Osteoblast (primary cell): ENCODE data around the gene DPPA5. TPM values are rescaled to one million over a fixed set of nuclear protein-coding genes. Genes with fewer than 3 reads are reported as not detected.
"Not testable (repeated sequence)": the region's sequence is repeated elsewhere in the genome, so short reads cannot be mapped to it uniquely, and the experiment has no call there.

ENCODE experiments used
- DNase-seq: peaks from one replicate; pipeline ENCODE4 v3.0.0; 2011; ENCODE audit warnings: low spot score, mixed read lengths; ENCODE audit not compliant: insufficient read length; ENCODE audit errors: missing footprints
- H2AFZ ChIP-seq: 2 replicates; pipeline ENCODE4 v1.6.0; 2011; ENCODE audit warnings: mild to moderate bottlenecking, low read length
- H3K27ac ChIP-seq: 2 replicates; pipeline ENCODE4 v1.5.1; 2011; ENCODE audit warnings: mild to moderate bottlenecking, low read depth, low read length, moderate library complexity
- H3K27me3 ChIP-seq: 2 replicates; pipeline ENCODE4 v1.6.0; 2012; ENCODE audit warnings: mild to moderate bottlenecking, control low read depth, inconsistent platforms, low read length, moderate library complexity; ENCODE audit not compliant: insufficient read depth
- H3K36me3 ChIP-seq: 2 replicates; pipeline ENCODE4 v1.5.1; 2011; ENCODE audit warnings: mild to moderate bottlenecking, low read length, control low read depth, moderate library complexity; ENCODE audit not compliant: insufficient read depth
- H3K4me1 ChIP-seq: 2 replicates; pipeline ENCODE4 v1.5.1; 2011; ENCODE audit warnings: mild to moderate bottlenecking, low read length, control low read depth, moderate library complexity; ENCODE audit not compliant: insufficient read depth
- H3K4me2 ChIP-seq: 2 replicates; pipeline ENCODE4 v1.6.0; 2011; ENCODE audit warnings: mild to moderate bottlenecking, low read length; ENCODE audit not compliant: insufficient read depth
- H3K4me3 ChIP-seq: fragments of 200-600 bp; sonication (generic); 3 replicates; pipeline ENCODE4 v1.5.1; 2012; ENCODE audit warnings: mild to moderate bottlenecking, low read length, inconsistent platforms; ENCODE audit not compliant: insufficient read depth
- H3K79me2 ChIP-seq: 2 replicates; pipeline ENCODE4 v1.6.0; 2012; ENCODE audit warnings: mild to moderate bottlenecking, low read length, control low read depth, inconsistent platforms; ENCODE audit not compliant: insufficient read depth
- H3K9me3 ChIP-seq: 2 replicates; pipeline ENCODE4 v1.5.1; 2011; ENCODE audit warnings: low read depth, low read length, control low read depth
- H4K20me1 ChIP-seq: 2 replicates; pipeline ENCODE4 v1.6.0; 2012; ENCODE audit warnings: mild to moderate bottlenecking, low read length, control low read depth; ENCODE audit not compliant: insufficient read depth
- CTCF ChIP-seq: IDR thresholded peaks from 2 replicates; pipeline ENCODE4 v1.5.1; 2011; ENCODE audit warnings: mild to moderate bottlenecking, low read depth, low read length, moderate library complexity; ENCODE audit errors: extremely low read depth
- total RNA-seq: library from RNA; depleted of rRNA; stranded (reverse); fragments of >200 nt; gene quantifications from 2 replicates; pipeline ENCODE4 v1.2.3, GENCODE V29; 2012

The DPPA5 gene
- total RNA-seq, 1 donor: not detected

GRCh38 chr6:73314577-73315492 lies 39.2 kb downstream of the DPPA5 start:
- Histone ChIP-seq H2AFZ (peak overlapping the region; percentile 84), H3K9me3 (no peaks in the 10 kb centered on the region), H3K4me2 (peak overlapping the region; percentile 78), H4K20me1 (no peaks in the 10 kb centered on the region), H3K4me1 (no peaks in the 10 kb centered on the region), H3K27me3 (peaks cover 12% of the 10 kb centered on the region), H3K4me3 (peak overlapping the region; percentile 62), H3K36me3 (no peaks in the 10 kb centered on the region), H3K79me2 (peaks cover under 1% of the 10 kb centered on the region), H3K27ac (no peak overlapping the region)
- no peak for TF ChIP-seq CTCF
- peak; percentile 58 for DNase-seq

DNA sequence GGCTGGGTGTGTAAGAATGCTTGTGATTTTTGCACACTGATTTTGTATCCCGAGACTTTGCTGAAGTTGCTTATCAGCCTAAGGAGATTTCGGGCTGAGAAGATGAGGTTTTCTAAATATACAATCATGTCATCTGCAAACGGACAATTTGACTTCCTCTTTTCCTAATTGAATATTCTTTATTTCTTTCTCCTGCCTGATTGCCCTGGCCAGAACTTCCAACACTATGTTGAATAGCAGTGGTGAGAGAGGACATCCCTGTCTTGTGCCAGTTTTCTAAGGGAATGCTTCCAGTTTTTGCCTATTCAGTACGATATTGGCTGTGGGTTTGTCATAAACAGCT lies 43.6 kb downstream of the DPPA5 start:
- Histone ChIP-seq H3K27ac (peak overlapping the region; percentile 83), H2AFZ (peak overlapping the region; percentile 96), H3K79me2 (peaks cover 26% of the 10 kb centered on the region), H3K4me3 (peak overlapping the region; percentile 80), H3K4me2 (peak overlapping the region; percentile 92)
- H4K20me1 ChIP-seq, DNase-seq, H3K9me3 ChIP-seq, H3K4me1 ChIP-seq, H3K36me3 ChIP-seq, H3K27me3 ChIP-seq: not testable (repeated sequence)

GRCh38 chr6:73309785-73310502 lies 44.1 kb downstream of the DPPA5 start:
- peak overlapping the region; percentile 92 for H3K4me2 ChIP-seq
- peaks cover 26% of the 10 kb centered on the region for H3K79me2 ChIP-seq
- H3K9me3 ChIP-seq: no peaks in the 10 kb centered on the region
- peaks cover 5% of the 10 kb centered on the region for H3K27me3 ChIP-seq
- peak overlapping the region; percentile 80 for H3K4me3 ChIP-seq
- H2AFZ ChIP-seq: peak overlapping the region; percentile 96
- H3K27ac ChIP-seq: peak overlapping the region; percentile 83
- TF ChIP-seq CTCF: peak; percentile 51
- H3K36me3 ChIP-seq: no peaks in the 10 kb centered on the region
- no peaks in the 10 kb centered on the region for H4K20me1 ChIP-seq
- peaks cover 3% of the 10 kb centered on the region for H3K4me1 ChIP-seq
- DNase-seq: peak; percentile 91

DNA sequence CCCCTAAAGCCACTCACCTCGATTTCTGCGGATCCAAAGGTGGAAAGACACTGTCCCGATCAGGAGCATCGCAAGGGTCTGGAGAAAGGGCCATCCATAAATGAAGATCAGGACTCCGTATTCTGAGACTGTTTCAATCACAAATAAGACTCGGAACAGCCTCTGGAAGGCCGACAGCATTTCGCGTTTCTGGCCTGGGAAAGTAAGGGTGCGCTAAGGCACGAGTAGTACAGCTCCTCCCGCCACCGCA lies 44.6 kb downstream of the DPPA5 start:
- Histone ChIP-seq H3K27me3 (no peaks in the 10 kb centered on the region), H2AFZ (peak overlapping the region; percentile 96), H4K20me1 (no peaks in the 10 kb centered on the region), H3K4me1 (peaks cover 3% of the 10 kb centered on the region), H3K4me2 (peak overlapping the region; percentile 92), H3K36me3 (no peaks in the 10 kb centered on the region), H3K79me2 (peaks cover 26% of the 10 kb centered on the region), H3K9me3 (no peaks in the 10 kb centered on the region), H3K27ac (peak overlapping the region; percentile 83), H3K4me3 (peak overlapping the region; percentile 80)
- DNase-seq: no peak
- no peak for TF ChIP-seq CTCF
